Left forelimb (tissue), 1 donor: ENCODE data around the gene TLCD3A.
"Not testable (repeated sequence)": the region's sequence is repeated elsewhere in the genome, so short reads cannot be mapped to it uniquely, and the experiment has no call there.

Experiments
- DNase-seq: peaks from one replicate; pipeline ENCODE4 v3.0.0-alpha.2; 2018; ENCODE audit warnings: low spot score

TLCD3A gene

DNA sequence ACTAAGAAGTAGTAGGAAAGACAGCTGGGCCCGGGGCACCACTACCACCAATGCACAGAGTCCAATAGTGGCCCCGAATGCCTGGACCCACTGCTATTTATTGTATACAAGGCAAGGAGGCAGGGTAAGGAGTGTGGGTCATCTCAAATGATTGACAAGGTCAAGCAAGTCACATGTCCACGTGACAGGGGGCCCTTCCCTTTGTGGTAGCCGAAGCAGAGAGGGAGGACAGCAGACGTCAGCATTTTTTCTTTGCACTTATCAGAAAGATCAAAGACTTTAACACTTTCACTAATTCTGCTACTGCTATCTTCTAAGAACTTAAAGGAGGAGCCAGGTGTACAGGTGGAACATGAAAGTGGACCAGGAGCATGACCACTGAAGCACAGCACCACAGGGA, 24.3 kb upstream of the TLCD3A start:
- DNase-seq = no peak

DNA sequence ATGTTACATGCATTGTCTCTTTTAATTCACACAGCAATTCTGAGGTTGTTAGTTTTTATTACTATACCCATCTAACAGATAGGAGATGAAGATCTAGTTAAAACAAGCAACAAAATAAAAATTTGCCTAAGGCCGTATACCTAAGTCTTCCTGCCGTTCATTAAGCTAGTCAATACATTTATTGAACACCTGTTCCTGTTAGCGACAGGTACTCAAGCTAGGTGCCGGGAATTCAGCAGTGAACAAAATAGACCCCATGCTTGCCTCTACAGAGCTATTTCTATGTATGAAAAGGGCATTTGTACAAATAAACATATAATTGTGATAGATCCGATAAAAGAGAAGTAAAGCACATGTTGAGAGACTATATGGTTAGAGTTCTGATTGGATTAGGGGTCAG, 14.3 kb upstream of the TLCD3A start:
- no peak for DNase-seq

DNA sequence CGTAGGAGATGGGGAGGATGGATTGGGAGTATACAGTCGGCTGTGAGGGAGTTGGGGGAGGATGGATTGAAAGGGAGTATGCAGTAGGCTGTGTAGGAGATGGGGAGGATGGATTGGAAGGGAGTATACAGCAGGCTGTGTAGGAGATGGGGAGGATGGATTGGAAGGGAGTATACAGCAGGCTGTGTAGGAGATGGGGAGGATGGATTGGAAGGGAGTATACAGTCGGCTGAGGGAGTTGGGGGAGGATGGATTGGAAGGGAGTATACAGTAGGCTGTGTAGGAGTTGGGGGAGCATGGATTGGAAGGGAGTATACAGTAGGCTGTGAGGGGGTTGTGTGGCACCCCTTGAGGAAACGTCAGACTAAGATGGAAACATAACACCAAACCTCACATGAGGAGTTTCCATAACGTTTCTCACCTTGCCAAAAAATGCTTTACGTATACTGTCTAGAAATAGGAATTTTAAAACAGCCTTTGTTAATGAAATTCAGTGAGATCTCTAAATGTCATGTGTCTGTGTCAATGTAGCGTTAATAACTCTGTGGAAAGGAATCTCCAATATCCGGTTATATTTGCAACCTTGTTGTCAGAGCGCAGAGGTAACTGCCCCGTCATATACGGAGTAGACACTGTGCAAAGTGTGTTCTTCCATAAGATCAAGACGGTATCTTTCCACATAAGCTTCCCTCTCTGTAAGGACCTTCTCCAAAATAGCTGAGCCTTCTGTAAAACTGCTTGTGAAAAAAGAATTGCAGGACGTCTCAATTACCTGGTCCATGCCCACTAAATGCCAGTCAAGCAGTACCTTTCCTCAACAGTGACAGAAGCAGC, 11.5 kb upstream of the TLCD3A start:
- DNase-seq = no peak

DNA sequence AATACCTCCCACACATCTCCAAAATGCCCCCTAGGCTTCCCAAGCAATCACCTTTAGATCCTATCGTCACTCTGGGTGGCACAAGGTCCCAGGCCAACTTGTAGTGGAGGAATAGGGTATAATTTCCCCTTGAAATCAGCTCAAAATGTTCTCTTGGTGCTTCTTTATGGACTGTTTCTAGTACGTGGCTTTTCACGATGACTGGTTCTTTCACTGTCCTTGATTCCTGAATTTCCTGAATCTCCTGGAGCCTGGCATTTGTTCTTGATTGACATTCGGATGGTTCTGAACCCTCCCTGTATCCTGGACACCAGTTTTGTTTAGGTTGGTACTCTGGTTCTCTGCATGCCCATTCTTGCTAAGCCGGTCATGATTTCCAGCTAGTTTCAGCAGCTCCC, 10.9 kb upstream of the TLCD3A start:
- no peak for DNase-seq

DNA sequence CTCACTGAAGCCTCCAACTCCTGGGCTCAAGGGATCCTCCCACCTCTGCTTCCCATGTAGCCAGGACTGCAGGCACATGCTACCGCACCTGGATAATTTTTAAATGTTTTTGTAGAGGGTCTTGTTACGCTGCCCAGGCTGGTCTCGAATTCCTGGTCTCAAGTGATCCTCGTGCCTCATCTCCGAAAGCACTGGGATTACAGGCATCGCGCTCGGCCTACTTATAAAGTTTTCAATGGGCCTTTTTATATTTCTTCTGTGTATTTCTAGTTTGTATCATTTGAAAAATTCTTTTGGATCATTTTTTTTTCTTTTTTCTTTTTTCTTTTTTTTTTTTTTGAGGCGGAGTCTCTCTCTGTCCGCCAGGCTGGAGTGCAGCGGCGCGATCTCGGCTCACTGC, 7.3 kb upstream of the TLCD3A start:
- no peak for DNase-seq

DNA sequence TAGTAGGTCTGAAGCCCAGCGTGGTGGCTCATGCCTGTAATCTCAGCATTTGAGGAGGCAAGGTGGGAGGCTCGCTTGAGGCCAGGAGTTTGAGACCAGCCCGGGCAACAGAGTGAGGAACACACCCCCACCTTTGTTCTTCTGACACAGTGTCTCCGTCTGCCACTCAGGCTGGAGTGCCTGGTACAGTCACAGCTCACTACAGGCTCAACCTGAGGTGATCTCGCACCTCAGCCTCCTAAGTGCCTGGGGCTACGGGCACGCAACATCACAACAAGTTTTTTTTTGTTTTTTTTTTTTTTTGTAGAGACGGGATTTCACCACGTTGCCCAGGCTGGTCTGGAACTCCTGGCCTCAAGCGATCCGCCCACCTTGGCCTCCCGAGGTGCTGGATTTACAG, 6.7 kb upstream of the TLCD3A start:
- DNase-seq = no peak

DNA sequence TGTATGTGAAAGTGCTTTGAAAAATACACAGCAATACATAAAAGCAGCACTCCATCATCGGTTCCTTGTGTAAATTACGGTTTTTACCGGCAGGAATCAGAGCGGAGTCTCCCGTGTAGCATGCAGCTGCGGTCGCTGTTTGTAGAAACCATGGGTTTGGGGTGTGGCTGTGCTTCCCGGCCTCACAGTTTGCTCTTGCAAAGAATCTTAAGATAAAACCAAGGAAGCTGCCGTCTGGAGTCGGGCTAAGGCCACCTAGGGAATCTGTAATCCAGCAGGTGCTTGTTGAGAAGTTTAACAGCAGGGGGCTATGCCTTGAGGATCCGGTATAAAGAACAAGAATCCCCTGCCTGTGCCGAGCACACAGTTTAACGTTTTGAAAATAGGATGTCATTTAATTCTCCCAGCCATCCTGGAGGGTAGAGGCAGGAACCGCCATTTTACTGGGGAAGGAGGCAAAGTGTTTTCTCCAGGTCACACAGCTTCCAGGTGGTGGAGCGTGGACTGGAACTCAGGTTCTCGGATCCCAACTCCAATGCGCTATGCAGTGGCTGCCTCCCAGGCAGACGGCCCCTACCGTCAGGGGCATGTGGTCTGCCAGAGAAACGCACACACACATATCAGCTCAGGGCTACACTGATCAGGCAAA, 6.0 kb upstream of the TLCD3A start:
- no peak for DNase-seq

DNA sequence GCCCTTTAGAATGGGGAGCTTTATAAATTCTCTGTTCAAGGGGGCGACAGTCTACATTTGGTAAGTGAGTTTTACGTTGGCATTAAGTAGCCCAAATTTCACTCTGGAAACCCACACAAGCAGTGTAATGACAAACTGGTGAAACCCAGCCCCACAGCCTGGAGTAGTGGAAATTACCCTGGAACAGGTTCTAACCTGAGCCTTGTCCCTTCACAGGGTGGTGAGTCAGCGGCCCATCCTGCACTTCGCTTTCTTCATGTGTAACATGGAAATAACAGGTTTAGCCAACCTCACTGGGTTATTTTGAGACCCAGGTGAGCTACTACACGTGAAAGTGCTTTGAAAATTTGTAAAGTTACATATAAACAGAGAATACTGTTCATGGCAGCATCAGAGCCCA, 3.5 kb upstream of the TLCD3A start:
- DNase-seq = no peak

DNA sequence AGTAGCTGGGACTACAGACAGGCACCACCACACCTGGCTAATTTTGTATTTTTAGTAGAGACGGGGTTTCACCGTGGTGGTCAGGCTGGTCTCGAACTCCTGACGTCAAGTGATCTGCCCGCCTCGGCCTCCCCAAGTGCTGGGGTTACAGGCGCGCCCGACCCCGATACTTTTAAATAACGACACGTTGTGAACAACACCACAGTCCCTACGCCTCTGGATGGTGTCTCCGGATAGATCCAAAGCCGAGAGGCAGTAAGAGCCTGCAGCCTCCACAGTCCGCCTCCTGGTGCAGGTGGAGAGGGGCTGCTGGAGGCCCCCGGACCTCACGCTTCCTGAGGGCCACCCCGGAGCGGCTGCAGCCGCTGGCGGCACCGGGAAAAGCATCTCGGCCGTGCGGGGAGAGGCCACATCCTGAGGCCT, 741 bp upstream of the TLCD3A start:
- no peak for DNase-seq

DNA sequence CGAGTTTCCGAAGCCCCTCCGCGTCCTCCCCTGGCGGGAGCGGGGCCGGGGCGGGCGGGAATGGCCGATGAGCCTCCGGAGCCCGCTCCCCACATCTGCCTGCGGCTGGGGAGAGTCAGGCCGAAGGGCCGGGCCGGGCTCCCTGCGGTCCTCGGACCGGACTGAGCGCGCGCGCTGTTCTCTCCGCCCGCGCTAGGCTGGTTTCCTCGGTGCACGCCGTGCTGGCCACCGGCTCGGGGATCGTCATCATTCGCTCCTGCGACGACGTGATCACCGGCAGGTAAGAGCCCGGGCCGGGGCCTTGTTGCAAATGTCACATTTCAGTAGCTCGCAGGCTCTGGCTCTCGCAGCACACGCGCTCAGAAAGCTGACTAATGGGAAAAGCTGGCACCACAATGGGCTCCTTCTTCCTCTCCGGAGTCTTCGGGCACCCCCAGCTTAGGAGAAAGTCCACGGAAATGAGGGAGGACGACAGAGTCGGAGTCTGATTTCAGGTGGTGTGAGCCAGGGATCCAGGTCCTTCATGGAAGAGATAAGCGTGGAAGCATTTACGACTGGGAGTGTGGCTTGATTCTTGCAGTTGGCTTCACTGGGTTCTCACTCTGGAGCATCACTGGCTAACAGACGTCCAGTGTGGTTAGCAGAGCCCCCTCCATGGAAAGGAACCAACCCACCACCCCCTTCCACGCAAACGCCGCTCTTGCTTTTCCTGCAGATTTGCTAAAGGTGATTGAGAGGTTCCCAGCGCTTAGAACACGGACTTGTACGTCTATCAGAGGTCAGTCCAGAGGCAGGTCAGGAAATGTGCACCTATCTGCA, 715 bp downstream of the TLCD3A start:
- DNase-seq = no peak

DNA sequence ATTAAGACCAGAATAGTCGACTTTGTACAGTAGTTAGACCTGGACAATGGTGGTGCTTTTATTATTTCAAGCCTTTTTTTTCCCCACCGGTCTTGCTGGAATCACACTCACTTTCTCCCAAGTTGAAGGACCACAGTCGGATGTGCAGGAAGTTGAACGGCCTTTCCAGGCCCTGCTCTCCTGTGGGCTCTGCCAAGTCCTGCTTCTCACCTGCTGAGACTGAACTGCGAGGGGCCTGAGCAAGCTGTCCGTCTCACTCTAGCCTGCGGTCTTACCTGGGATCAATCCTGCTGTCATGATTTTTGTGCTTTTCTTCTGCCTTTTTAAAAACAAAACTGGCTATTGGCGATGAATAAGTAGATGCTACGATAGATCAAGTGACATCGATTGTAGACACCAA, 1.3 kb downstream of the TLCD3A start:
- no peak for DNase-seq

DNA sequence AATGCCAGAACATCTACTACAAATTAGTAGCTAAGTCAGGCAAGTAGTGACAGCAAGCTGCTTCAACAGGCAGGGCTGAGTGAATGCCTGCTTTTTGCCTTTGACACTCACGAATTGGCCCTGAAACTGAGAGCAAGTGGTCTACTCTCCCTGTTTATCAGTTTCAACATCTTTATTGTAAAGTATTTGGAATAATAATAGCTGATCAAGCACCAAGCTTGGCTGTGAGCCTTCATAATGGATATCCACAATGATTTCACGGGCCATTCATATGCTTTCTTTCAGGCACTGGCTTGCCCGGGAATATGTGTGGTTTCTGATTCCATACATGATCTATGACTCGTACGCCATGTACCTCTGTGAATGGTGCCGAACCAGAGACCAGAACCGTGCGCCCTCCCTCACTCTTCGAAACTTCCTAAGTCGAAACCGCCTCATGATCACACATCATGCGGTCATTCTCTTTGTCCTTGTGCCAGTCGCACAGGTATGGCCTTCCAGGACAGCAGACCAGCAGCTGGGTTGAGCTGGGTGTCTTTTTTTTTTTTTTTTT, 5.2 kb downstream of the TLCD3A start:
- DNase-seq = no peak

DNA sequence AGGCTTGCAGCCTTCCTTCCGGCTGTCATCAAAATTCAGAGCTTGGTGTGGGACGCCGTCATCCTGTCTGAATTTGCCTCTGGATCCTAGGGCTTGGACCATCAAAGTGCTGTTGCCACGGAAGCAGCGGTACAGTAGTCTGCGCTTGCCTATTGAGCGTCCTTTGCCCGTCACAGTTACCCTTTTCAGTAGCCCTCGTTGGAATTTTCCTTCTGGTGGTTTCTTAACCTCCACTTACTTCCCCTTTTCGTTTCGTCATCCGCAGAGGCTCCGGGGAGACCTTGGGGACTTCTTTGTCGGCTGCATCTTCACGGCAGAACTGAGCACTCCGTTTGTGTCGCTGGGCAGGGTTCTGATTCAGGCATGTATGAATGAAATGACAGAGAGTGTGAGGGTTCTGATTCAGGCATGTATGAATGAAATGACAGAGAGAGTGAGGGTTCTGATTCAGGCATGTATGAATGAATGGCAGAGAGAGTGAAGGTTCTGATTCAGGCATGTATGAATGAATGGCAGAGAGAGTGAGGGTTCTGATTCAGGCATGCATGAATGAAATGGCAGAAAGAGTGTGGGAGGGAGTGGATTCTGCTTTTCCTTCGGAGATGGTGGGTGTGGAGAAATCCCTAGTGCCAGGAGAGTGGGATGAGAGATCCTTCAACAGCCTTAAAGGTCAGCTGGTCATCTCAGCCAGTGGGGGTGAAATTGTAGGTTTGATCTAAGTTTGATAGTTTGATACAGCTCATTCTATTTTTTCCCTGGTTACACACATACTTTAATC, 8.0 kb downstream of the TLCD3A start:
- no peak for DNase-seq

DNA sequence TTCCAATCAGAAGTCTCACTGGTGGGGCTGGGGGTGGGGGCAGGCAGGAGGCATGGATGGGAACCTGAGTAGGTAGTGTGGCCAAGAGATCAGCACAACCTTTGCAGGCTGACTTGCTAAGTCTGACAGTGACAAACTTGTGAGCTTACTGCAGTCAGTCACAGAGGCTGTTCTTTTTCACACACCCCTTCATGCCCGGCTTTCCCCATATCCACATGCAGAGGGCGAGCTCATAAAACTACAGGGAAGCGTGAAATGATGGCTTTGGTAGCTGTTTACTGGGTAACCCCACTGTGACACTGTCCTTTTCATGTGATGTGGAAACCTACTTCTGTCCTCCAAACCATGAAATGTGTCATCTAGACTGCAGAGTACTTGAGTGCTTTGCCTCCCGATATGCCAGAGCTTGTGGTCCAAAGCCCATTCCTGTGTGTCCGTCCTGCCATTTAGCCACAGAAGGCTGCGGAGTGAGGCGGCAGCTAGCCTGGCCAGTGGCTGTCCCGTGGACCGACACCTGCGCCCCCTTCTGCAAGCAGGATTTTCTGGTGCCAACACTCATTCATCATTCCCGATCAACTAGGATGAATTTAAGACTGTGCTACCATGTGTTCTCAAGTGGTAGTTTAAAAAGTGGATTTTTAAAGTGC, 9.9 kb downstream of the TLCD3A start:
- DNase-seq = no peak

DNA sequence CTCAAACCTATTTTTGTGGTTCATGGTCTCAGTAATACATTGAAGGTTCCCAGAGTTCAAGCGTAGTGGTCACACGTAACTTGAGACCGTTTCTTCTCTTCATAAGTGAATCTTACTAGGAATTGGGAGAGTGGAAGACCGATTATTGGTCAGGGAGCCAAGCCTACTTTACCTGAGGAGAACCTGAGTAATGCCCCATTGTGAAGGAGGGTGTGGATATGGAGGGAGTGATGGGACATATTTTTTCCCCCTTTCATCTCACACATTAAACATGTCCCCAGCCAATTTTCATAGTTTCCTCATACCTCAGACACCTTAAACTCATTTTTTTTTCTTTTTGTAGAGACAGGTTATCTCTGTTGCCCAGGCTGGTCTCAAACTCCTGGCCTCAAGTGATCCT, 10.7 kb downstream of the TLCD3A start:
- DNase-seq = no peak

DNA sequence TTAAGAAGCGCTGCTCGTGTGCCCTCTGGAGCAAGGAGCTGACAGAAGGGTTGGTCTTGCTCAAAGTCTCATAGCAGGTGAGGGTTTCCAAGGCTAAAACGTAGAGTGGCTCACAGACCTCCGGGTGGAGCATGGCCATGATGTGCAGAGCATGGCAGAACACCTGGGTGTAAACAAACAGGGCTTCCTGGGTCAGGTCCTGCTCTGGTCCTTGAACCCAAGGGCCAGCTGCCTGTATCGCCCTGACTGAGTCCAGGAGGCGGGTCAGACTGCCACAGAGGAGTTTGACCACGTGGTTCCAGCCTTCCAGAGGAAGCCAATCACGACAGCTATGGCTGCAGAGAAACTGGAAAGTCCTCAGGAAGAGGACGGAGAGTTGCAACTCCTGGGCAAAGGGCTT, 12.5 kb downstream of the TLCD3A start:
- no peak for DNase-seq

DNA sequence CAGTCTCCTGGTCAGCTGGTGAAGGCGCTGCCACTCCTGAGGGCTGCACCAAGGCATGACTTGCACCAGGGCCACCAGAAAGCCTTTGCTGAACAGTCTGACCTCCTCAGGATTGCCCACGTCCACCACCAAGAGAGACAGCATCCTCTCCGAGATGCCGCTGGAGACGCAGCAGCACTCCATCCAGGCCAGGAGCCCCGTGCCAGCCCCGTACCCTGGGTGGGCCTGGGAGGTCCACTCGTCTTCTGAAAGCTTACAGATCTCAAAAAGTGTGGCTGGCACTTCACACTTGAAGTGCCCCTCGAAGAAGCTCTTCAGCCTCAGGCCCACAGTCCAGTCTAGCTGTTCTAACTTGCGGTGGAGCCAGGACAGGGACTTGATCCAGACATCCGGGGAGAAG, 13.0 kb downstream of the TLCD3A start:
- no peak for DNase-seq

DNA sequence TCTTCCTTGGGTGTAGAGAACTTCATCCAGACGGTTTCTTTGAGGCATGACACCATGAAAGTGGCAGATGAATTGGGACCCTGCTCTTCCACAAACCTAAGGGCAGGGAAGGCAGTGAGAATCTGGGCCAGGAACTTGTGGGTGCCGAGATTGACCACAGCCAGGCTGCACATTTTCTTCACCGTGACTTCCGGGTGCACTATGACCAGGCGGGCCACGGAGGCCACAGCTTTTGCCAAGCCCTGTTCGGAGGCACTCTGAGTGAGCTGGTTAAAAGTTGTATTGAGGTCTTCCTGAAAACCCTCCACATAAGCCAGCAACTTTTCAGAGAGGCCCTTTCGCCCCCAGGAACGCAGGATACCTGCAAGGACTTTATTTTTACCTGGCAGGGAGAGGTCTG, 13.8 kb downstream of the TLCD3A start:
- no peak for DNase-seq

DNA sequence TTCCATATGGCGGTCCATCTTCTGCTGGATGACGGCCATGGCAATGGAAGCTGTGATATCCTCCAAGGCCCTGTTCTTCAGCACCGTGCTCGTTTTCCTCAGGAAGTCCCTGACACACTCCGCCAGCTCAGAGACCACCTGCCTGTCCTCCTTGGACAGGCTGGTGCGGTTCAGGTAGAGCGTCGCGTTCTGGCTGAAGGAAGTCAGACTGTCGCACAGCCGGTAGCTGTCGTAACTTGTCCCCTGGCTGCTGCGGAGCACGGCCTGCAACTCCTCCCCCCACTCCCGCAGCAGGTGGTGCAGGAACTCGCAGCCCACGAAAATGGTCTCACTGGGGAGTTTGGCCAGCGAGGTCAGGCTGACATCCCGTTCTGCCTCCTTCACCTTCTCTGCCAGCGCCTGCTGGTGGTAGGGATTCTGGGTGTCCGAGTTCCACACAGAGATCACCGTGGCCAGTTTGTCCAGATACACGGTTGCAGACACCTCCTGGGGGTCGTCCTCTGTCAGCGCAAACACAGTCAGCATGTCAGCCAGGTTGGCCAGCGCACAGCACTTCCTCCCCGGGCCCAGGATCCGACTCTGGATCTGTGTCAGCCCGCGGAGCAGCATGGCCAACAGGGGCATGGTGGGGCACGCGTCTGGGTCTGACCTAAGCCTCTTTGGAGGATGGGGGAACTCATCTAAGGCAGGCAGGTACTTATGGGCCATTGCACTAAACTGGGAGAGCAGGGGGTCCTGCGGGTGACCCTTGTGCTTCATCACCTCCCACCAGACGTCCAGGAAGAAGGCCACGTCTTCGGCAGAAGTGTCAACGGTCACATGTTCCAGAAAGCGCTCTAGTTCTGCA, 14.6 kb downstream of the TLCD3A start:
- no peak for DNase-seq

DNA sequence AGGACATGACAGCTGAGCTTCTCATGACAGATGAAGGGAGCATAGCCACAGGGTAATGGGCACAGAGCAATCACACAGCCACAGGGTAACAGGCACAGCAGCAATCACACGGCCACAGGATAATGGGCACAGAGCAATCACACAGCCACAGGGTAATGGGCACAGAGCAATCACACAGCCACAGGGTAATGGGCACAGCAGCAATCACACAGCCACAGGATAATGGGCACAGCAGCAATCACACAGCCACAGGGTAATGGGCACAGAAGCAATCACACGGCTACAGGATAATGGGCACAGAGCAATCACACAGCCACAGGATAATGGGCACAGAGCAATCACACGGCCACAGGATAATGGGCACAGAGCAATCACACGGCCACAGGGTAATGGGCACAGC, 16.2 kb downstream of the TLCD3A start:
- not testable (repeated sequence) for DNase-seq
